ENCODE measurements around the gene ZFYVE9.
"Not testable (repeated sequence)": the region's sequence is repeated elsewhere in the genome, so short reads cannot be mapped to it uniquely, and the experiment has no call there.

Gene ZFYVE9

DNA sequence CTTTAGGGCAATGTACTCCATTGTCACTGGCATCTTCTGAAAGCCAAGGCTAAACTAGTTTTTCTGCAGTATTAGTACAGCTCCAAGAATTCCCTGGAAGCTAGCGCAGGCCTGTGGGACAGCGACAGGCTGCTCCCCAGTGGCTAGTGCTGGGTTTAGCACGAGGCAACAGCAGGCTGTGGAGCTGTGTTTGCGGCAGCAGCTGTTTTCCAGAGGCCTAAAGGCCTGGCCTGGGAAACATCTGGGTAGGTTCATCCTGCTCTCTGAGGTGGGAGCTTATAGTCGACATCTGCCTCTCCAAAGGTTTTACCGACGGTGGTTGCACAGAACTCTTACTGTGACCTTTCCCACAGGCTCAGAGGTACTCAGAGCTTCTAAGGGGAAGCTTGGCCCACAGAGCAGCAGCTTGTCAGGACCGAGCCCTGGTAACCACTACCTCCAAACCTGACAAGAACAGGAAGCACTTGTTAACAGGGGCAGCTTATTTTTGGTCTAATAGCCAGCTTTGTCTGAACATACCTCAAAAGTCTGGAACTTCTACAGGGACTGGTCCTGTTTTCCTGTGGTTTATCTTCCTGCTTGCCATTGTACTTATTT, 206.9 kb downstream of the ZFYVE9 start:
- DNase-seq = no peak

GRCh38 chr1:52352690-52353089, 210.8 kb downstream of the ZFYVE9 start:
- no peak for DNase-seq

DNA sequence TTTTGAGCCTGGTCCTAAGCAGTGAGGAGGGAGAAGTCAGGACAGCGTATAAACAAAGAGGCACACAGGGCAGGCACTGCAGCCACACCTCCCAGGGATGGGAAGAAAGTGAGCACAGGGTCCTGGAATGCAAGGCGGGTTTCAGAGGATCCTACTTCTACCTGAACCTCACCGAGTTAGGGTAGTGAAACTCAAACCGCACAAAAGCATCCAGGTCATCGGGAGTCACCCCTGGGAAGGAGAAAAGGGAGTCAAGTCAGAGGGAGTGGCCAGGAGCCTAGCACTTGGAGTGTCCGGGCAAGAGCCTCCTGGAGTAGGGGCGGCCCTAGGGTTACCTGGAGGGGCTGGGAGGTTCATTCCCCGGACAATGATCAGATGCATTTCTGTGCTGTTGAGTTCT, 213.5 kb downstream of the ZFYVE9 start:
- DNase-seq = no peak

- no peak for DNase-seq
Observed at GRCh38 chr1:52355847-52356505, 214.1 kb downstream of the ZFYVE9 start.

GRCh38 chr1:52356818-52357355, 215.0 kb downstream of the ZFYVE9 start:
- DNase-seq = no peak

DNA sequence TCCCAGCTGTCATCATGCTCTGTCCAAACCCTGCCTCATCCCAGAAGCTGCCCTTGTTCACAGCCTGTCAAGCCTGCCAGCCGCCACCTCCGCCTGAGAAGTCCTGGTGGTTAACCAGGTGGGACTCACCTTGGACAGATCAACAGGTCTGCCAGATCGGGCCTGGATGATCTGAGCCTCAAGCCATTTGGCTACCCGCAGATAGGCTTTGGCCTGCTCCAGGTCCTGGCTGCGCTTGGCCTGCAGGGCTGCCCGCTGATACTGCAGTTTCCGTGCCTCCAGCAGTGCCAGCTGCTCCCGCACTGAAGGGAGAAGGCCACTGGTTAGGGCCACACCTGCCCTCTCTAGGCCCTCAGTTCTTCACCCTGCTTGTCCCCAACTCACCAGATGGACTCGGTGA, 215.5 kb downstream of the ZFYVE9 start:
- no peak for DNase-seq

GRCh38 chr1:52358851-52359497, 217.1 kb downstream of the ZFYVE9 start:
- no peak for DNase-seq

DNA sequence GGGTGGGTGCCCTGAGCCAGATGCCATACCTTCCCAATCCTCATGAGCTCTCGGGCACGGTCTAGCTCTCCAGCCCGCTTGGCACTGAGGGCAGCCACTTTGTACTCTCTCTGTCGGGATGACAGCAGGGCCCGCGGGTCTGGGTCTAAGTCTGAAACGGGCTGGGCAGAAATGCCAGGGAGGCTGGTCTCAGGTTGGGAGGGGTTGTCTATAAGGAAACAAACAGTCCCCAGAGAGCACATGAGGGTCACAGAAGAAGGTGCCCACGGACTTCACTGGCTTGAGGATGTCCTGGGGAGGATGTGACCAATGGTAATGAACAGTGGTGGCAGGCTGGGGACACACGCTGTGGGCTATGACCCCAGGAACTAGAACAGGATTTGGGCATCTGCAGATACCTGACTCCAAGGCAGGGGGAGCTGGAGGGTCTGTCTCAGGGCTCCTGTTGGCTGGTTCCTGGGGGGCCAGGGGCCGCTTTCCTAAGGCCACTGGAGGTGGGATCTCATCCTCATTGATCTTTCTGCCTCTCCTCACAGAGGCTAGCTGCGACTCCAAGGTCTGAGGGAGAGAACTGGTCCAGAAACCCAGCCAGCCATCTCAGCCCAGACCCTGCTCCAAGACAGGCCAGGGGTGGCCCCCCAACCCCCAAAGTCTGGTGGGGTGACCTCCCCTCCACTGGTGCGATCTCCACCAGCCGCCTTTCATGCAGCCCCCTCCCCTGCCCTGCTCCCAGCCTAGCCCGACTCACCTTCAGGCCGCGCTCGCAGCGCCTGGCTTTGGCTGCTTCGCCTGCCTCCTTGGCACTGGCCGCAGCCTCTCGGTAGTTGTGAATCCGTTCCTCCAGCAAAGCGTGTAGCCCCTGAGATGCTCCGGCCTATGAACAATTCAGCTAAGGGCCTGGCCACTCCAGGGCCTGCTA, 218.0 kb downstream of the ZFYVE9 start:
- DNase-seq = no peak

GRCh38 chr1:52360595-52360968, 218.7 kb downstream of the ZFYVE9 start:
- no peak for DNase-seq

DNA sequence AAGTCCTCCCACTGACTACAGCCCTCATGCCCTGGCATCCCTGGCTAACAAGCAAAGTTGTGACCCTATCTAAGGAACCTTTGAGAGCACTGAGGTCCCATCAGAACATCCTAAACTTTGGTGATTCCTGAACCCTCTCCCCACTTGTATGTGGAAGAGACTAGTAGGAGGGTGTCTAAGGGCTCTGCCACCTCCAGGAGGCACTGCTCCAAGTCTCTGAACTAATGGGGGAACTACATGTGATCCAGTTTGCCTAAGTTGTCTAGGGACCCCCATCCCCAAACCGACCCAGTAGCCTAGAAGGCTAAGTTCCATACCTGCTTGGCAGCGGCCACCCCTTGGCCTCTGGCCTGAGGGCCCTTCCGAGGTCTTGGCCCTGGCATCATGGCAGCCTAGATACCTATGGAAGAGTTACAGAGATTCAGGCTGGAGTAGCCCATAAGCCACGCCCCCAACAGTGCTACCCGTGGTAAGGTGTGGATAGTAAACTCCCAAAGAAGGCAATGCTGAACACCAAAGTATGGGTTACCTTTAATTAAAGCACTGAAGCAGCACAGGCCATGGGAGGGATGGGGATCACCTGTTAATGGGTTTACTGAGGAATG, 222.4 kb downstream of the ZFYVE9 start:
- DNase-seq = peak; percentile 11

DNA sequence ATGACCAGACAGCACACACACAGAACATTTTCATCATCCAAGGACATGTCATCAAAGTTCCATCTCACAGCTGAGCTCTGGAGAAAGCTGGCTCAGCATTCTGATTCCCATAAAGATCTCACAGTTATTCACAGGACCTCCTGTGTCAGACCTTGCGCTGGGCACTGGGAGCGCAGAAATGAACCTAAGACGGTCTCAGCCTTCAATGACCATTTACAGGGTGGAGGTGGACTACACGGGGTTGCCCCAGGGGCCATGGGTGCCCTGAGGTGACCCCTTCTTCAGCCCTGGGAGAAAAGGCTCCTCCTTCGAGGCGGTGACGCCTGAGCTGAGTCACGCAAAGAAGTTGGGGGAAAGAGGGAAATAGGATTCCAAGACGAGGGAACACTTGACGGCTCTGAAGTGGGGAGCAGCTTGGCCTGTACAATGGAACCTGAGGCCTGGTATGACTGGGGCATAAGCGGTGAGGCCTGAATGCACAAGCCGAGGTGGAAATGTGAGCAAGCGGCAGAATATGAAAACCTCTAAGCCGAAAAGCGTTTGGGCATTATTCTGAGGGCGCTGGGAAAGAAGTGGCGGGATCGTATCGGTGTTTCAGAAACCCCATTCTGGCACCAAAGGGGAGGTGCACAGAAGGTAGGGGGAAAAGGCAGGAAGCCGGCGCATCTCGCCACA, 223.3 kb downstream of the ZFYVE9 start:
- no peak for DNase-seq

GRCh38 chr1:52365746-52366516, 224.0 kb downstream of the ZFYVE9 start, which contains the start of gene CC2D1B:
CC2D1B (minus strand) TSS chr1:52366205; CDS start chr1:52364620, 1,585 bp downstream.
- DNase-seq = peak; percentile 100

DNA sequence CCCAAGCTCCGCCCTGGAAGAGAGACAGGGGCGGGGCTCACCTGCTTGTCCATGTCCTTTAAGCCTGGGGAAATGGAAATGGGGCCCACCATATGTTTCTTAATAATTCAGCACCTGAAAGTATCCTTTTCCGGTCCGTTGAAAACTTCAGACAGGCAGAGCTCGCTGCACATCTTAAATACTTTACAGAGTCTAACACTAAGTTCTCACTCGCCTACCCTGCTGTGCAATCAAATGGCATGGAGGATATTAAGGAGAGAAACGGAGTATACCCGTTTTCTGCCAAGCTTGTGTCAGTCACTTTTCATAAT, 224.6 kb downstream of the ZFYVE9 start:
- no peak for DNase-seq

- DNase-seq = no peak
Observed at GRCh38 chr1:52367272-52367671, 225.4 kb downstream of the ZFYVE9 start.

DNA sequence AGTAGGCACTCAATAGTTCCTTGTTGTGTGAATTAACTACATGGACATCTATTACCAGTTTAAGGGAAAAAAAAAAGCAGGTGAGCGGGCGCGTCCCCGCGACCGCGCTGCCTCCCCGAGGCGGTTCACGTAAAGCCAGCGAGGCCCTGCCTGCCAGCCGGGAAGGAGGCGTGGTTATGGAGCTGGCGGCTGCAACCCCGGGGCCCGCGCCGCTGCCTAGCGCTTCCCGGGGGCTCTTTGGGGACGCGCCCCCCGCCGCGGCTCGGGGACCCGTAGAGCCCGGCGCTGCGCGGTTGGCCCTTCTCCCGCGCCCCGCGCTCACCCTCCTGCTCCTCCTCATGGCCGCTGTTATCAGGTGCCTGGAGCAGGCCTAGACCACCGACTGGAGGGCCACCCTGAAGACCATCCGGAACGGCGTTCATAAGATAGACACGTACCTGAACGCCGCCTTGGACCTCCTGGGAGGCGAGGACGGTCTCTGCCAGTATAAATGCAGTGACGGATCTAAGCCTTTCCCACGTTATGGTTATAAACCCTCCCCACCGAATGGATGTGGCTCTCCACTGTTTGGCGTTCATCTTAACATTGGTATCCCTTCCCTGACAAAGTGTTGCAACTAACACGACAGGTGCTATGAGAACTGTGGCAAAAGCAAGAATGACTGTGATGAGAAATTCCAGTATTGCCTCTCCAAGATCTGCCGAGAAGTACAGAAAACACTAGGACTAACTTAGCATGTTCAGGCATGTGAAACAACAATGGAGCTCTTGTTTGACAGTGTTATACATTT, 226.7 kb downstream of the ZFYVE9 start:
- peak; percentile 66 for DNase-seq

GRCh38 chr1:52369851-52370250, 228.0 kb downstream of the ZFYVE9 start:
- not testable (repeated sequence) for DNase-seq

DNA sequence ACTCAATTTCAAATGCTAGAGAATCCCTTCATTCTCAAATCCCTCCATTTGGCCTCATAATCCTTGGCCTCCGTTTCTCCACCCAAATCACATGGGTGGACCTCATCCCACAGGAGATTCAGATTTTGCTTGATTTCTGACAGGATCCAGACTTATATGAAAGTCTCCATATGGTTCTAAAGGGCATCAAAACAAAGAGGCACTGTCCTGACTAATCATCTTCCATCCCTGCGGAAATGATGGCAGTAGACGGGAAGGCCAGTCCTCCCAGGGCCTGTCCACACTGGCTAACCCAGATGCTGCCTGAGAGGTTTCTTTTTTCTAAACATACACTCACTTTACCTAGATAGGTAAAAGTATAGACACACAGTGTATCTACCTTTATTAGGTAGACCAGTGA, 243.5 kb downstream of the ZFYVE9 start:
- DNase-seq = no peak

- no peak for DNase-seq
Observed at GRCh38 chr1:52386458-52386857, 244.6 kb downstream of the ZFYVE9 start.

DNA sequence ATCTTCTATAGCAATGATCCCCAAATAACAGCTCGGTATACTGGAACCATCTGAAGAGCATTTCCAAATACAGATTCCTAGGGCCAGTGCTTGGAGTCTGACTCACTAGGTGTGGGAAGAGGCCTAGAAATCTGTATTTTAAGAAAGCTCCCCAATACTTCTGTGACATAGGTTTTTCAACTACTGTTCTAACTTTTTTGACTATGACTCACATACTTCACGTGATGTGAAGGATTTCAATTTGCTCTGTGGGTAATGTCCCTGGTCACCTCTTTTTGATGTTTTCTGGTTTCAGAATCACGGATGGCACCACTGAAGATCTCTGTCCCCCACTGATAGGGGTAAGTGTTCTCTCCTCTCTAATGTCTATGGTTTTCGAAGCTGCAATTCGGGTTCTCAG, 251.3 kb downstream of the ZFYVE9 start:
- DNase-seq = no peak
